H9 (cell line): Measurements from ENCODE around the gene QARS1. TPM values are rescaled to one million over a fixed set of nuclear protein-coding genes. Genes with fewer than 3 reads are reported as not detected.

Experiments used
- DNase-seq: peaks from one replicate; pipeline ENCODE4 v3.0.0-alpha.2; 2017
- H2AFZ ChIP-seq: one replicate; pipeline ENCODE4 v1.6.1; 2013; ENCODE audit warnings: mild to moderate bottlenecking, low read length, control low read depth, moderate library complexity
- H2AK5ac ChIP-seq: 2 replicates; pipeline ENCODE4 v1.6.1; 2013; ENCODE audit warnings: low read length, control low read depth, mixed read lengths; ENCODE audit not compliant: insufficient read length
- H2BK120ac ChIP-seq: one replicate; pipeline ENCODE4 v1.6.1; 2013; ENCODE audit warnings: low read depth, mild to moderate bottlenecking, low read length, control low read depth, inconsistent platforms; ENCODE audit not compliant: poor library complexity, severe bottlenecking
- H2BK12ac ChIP-seq: 2 replicates; pipeline ENCODE4 v1.6.1; 2013; ENCODE audit warnings: low read length, control low read depth, mixed read lengths, low read depth; ENCODE audit not compliant: insufficient read length
- H2BK15ac ChIP-seq: 2 replicates; pipeline ENCODE4 v1.6.1; 2013; ENCODE audit warnings: low read depth, low read length, control low read depth
- H2BK20ac ChIP-seq: one replicate; pipeline ENCODE4 v1.6.1; 2013; ENCODE audit warnings: low read depth, mild to moderate bottlenecking, low read length, control low read depth, inconsistent platforms; ENCODE audit not compliant: poor library complexity, severe bottlenecking
- H2BK5ac ChIP-seq: 2 replicates; pipeline ENCODE4 v1.6.1; 2013; ENCODE audit warnings: low read length, control low read depth, mixed read lengths; ENCODE audit not compliant: insufficient read length
- H3K14ac ChIP-seq: 2 replicates; pipeline ENCODE4 v1.6.1; 2013; ENCODE audit warnings: low read length, control low read depth; ENCODE audit not compliant: insufficient read depth
- H3K18ac ChIP-seq: 2 replicates; pipeline ENCODE4 v1.6.1; 2013; ENCODE audit warnings: low read depth, mild to moderate bottlenecking, mixed read lengths, low read length, control low read depth; ENCODE audit not compliant: insufficient read length
- H3K23ac ChIP-seq: 2 replicates; pipeline ENCODE4 v1.6.1; 2013; ENCODE audit warnings: low read length, control low read depth, mixed read lengths, low read depth; ENCODE audit not compliant: insufficient read length
- H3K23me2 ChIP-seq: 2 replicates; pipeline ENCODE4 v1.6.1; 2013; ENCODE audit warnings: low read depth, mild to moderate bottlenecking, mixed read lengths, low read length, control low read depth; ENCODE audit not compliant: insufficient read length, poor library complexity, severe bottlenecking
- H3K27ac ChIP-seq: 2 replicates; pipeline ENCODE4 v1.5.1; 2013; ENCODE audit warnings: low read length, control low read depth, mixed read lengths, low read depth; ENCODE audit not compliant: insufficient read length
- H3K27me3 ChIP-seq: 2 replicates; pipeline ENCODE4 v1.6.1; 2013; ENCODE audit warnings: low read length, control low read depth, inconsistent platforms; ENCODE audit not compliant: insufficient read depth
- H3K4ac ChIP-seq: 2 replicates; pipeline ENCODE4 v1.6.1; 2013; ENCODE audit warnings: low read depth, mild to moderate bottlenecking, control low read depth, inconsistent platforms, low read length, moderate library complexity
- H3K4me1 ChIP-seq: 2 replicates; pipeline ENCODE4 v1.6.1; 2013; ENCODE audit warnings: low read length, control low read depth, inconsistent platforms; ENCODE audit not compliant: insufficient read depth
- H3K4me2 ChIP-seq: 2 replicates; pipeline ENCODE4 v1.6.1; 2013; ENCODE audit warnings: low read length, control low read depth, mixed read lengths; ENCODE audit not compliant: insufficient read length, insufficient read depth
- H3K56ac ChIP-seq: 2 replicates; pipeline ENCODE4 v1.6.1; 2013; ENCODE audit warnings: low read depth, mild to moderate bottlenecking, mixed read lengths, low read length, control low read depth; ENCODE audit not compliant: insufficient read length
- H3K79me1 ChIP-seq: 2 replicates; pipeline ENCODE4 v1.6.1; 2013; ENCODE audit warnings: low read depth, mild to moderate bottlenecking, moderate library complexity, low read length, control low read depth, inconsistent platforms; ENCODE audit not compliant: insufficient read depth, poor library complexity, severe bottlenecking
- H3K79me2 ChIP-seq: 2 replicates; pipeline ENCODE4 v1.6.1; 2013; ENCODE audit warnings: low read length, control low read depth, inconsistent platforms; ENCODE audit not compliant: insufficient read depth
- H3K9ac ChIP-seq: 2 replicates; pipeline ENCODE4 v1.6.1; 2013; ENCODE audit warnings: low read length, control low read depth, mixed read lengths; ENCODE audit not compliant: insufficient read length; ENCODE audit errors: extremely low read depth
- H3K9me3 ChIP-seq: one replicate; pipeline ENCODE4 v1.6.1; 2013; ENCODE audit warnings: low read depth, low read length, inconsistent platforms; ENCODE audit not compliant: control insufficient read depth
- H3T11ph ChIP-seq: one replicate; pipeline ENCODE4 v1.6.1; 2013; ENCODE audit warnings: mild to moderate bottlenecking, low read length, control low read depth, inconsistent platforms
- H4K20me1 ChIP-seq: one replicate; pipeline ENCODE4 v1.6.1; 2013; ENCODE audit not compliant: control insufficient read depth, insufficient read length, insufficient read depth
- H4K5ac ChIP-seq: 2 replicates; pipeline ENCODE4 v1.6.1; 2013; ENCODE audit warnings: low read depth, mild to moderate bottlenecking, mixed read lengths, low read length, control low read depth; ENCODE audit not compliant: insufficient read length
- H4K8ac ChIP-seq: replicated peaks from 2 replicates; pipeline ENCODE4 v1.6.1; 2013; ENCODE audit warnings: low read length, control low read depth, mixed read lengths, low read depth; ENCODE audit not compliant: insufficient read length
- H4K91ac ChIP-seq: 2 replicates; pipeline ENCODE4 v1.6.1; 2013; ENCODE audit warnings: low read depth, mild to moderate bottlenecking, moderate library complexity, mixed read lengths, low read length, control low read depth; ENCODE audit not compliant: insufficient read length
- H3K27ac Mint-ChIP-seq, 3 experiments: 2 replicates in 2 of 3; 3 replicates in 1 of 3; pipeline ENCODE4 v1.8.0; 2020 to 2021; ENCODE audit warnings: mixed read lengths in 3 of 3, mild to moderate bottlenecking in 1 of 3, moderate library complexity in 1 of 3
- H3K27me3 Mint-ChIP-seq: 2 replicates; pipeline ENCODE4 v1.8.0; 2021; ENCODE audit warnings: low read depth, mild to moderate bottlenecking, moderate library complexity, mixed read lengths
- H3K36me3 Mint-ChIP-seq, 3 experiments: 2 replicates in 2 of 3; 3 replicates in 1 of 3; pipeline ENCODE4 v1.8.0; 2020 to 2021; ENCODE audit warnings: low read depth in 3 of 3, mixed read lengths in 3 of 3; ENCODE audit not compliant: insufficient read depth in 1 of 3
- H3K4me1 Mint-ChIP-seq, 2 experiments: 2 replicates each; pipeline ENCODE4 v1.8.0; 2020; ENCODE audit warnings: mixed read lengths in 2 of 2
- H3K4me3 Mint-ChIP-seq, 2 experiments: 2 replicates in 1 of 2; 3 replicates in 1 of 2; pipeline ENCODE4 v1.8.0; 2020 to 2021; ENCODE audit warnings: mild to moderate bottlenecking in 2 of 2, mixed read lengths in 2 of 2, moderate library complexity in 1 of 2
- H3K9me3 Mint-ChIP-seq, 2 experiments: 2 replicates in 1 of 2; 3 replicates in 1 of 2; pipeline ENCODE4 v1.8.0; 2020; ENCODE audit warnings: mild to moderate bottlenecking in 2 of 2, mixed read lengths in 2 of 2, moderate library complexity in 1 of 2
- CTCF ChIP-seq: fragments of 200-600 bp; sonication (generic); conservative IDR thresholded peaks from 3 replicates; pipeline ENCODE4 v1.8.0; 2021; ENCODE audit warnings: antibody characterized with exemption, mild to moderate bottlenecking
- WGBS: extraction: QIAGEN DNeasy Blood & Tissue Kit; methylation state at CpG from one replicate; pipeline ENCODE4 v1.1.7; 2013; ENCODE audit warnings: missing lambda C conversion rate, low lambda C conversion rate, mixed read lengths; ENCODE audit not compliant: insufficient read length; ENCODE audit errors: extremely low coverage; 5-methylcytosine and 5-hydroxymethylcytosine counted together
- total RNA-seq: library from RNA; stranded (reverse); gene quantifications from 2 replicates; pipeline ENCODE4 v1.2.1, GENCODE V29; 2021

The QARS1 gene
- total RNA-seq, 1 experiment from 2014 or later: 390 TPM

DNA sequence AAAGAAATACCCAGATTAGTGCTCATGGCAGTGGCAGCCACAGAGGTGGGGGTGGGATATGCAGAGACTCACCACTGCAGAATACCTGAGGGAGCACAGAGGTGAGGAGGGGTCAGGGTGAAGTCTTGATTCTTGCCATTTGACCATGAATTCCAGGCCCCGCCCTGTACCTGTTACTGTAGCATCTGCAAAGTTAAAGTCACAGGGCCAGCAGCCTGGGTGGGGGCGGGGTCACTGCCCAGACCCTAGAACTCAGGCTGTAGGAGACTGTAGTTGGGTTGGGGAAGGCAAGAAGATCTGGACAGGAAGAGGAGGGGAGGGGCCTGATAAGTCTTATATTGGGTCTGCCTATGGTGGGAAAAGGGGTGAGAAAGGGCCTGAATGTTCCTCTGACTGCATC is 47.1 kb upstream of the QARS1 start:
- H2BK15ac ChIP-seq: no peak overlapping the region
- no peak overlapping the region; a peak in 1 of 5 replicates for H3K4me3 Mint-ChIP-seq
- H3K23ac ChIP-seq: no peak overlapping the region
- no peak overlapping the region for H2BK12ac ChIP-seq
- H3K9me3 Mint-ChIP-seq: no peaks in the 10 kb centered on the region
- no peaks in the 10 kb centered on the region for H3K9me3 ChIP-seq
- H3K9ac ChIP-seq: no peak overlapping the region
- H3K27ac Mint-ChIP-seq: peak overlapping the region in 1 of 3 experiments; percentile 15; a peak in 1 of 7 replicates
- no peaks in the 10 kb centered on the region; the same call in 1 of the 2 replicates for H3K4me1 ChIP-seq
- H3K36me3 Mint-ChIP-seq: no peaks in the 10 kb centered on the region
- no peaks in the 10 kb centered on the region for H3K79me2 ChIP-seq
- H3T11ph ChIP-seq: no peak overlapping the region
- no peak overlapping the region for H2AFZ ChIP-seq
- peaks cover 41% of the 10 kb centered on the region for H3K27me3 Mint-ChIP-seq
- H3K23me2 ChIP-seq: peaks cover 2% of the 10 kb centered on the region
- H3K14ac ChIP-seq: no peak overlapping the region
- TF ChIP-seq CTCF: no peak
- no peak overlapping the region for H3K27ac ChIP-seq
- DNase-seq: no peak
- no CpG with 5 or more reads among the region's 2 CpGs for WGBS
- H3K4ac ChIP-seq: no peak overlapping the region
- no peak overlapping the region for H2AK5ac ChIP-seq
- peaks cover 4 to 5% of the 10 kb centered on the region in 2 experiments for H3K4me1 Mint-ChIP-seq
- H2BK20ac ChIP-seq: no peak overlapping the region
- H4K5ac ChIP-seq: no peak overlapping the region
- no peak overlapping the region for H4K8ac ChIP-seq
- H4K20me1 ChIP-seq: no peaks in the 10 kb centered on the region
- H2BK5ac ChIP-seq: no peak overlapping the region
- H3K56ac ChIP-seq: no peak overlapping the region
- no peaks in the 10 kb centered on the region for H3K79me1 ChIP-seq
- H3K4me2 ChIP-seq: no peak overlapping the region
- H3K18ac ChIP-seq: no peak overlapping the region
- H2BK120ac ChIP-seq: no peak overlapping the region
- H3K27me3 ChIP-seq: no peaks in the 10 kb centered on the region; the same call in 1 of the 2 replicates
- H4K91ac ChIP-seq: no peak overlapping the region
